ENCODE data around the gene RTL1. TPM values are rescaled to one million over a fixed set of nuclear protein-coding genes. Genes with fewer than 3 reads are reported as not detected.

The RTL1 gene
- polyA plus RNA-seq, 12 donors = 22.7 to 66.3 (median 47.2) TPM; not detected in 1

GRCh38 chr14:100835548-100836310 lies 67.8 kb downstream of the RTL1 start:
- DNase-seq = no peak

- no peak for DNase-seq
Observed at GRCh38 chr14:100834794-100835547, 68.6 kb downstream of the RTL1 start.

DNA sequence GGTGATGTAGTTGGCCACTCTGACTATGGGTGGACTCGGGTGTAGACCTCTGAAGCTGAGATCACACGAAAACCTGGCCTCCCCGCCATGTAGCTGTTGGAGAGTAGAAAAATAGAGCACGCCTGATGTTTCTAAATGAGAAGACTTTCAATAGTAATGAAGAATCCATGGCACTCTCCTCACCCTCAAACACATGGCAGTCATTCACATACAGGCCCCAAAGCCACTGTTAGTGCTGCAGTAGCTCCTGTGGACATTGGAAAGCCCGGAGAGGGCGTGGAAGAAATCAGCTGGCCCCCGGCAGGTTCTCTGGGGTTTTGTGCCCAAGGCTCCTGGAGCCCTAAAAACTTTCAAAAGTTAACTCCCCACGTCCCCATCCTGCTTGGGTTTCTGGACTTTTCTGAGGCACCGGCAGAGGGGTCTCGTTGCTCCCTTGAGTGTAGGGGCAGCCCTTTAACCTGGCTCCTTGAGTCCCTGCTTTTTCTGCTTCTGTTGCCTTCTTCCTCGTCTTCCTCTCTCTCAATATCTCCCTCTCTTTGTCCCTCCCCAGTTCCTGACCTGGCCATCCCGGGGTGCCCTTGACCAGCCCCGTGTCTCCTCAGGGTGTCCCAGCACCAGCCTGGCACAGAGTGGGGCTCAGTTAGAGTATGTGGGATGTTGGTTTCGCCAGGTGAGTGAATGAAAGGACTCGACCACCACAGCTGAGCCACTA lies 69.3 kb downstream of the RTL1 start:
- no peak for DNase-seq

DNA sequence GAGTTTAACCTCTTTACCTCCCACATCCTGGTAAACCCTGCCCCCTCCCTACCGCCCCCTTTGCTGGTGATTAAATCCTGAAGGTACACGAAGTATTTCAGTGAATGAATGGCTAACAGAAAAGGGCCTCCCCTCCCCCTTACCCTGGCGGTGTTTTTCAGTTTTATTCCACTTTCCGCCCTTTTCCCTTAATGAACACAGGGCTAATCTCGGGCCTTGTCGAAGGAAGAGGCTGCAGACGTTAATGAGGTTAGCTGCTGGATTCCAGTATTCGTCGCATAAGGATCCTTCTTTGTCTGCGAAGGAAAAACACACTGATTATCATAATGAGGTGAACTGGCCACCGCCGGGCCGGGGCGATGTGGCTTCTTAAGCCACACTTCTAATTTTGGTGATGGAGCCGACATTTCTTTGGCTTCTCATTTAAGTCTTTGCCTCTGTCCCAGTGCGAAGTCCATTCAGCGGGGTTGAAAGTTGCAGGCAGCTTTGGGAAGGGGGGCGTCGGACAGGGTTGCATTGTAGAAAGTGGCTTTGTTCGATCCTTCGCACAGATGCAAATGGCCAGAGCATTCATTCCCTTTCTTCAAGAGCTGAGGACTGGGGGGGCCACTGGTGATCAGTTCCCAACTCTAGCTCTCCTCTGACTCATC lies 71.1 kb downstream of the RTL1 start:
- DNase-seq = no peak

DNA sequence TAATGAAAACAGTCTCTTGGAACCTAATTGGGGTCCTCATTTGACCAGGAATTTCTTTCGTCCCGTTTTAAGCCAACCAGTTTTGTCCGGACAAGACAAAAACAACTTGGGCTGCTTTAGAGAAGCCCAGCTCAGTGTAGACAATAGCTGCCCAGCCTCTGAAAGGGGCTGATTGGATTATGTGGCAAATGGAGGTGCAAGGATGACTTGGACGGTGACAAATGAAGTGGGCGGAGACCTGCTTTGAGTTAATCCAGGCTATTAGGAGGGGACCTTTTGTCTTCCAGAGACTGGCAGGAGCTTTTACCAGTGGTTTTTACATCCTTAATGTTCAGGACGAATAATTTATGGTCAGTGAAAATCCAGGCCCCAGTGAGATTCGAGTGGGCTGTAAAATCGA lies 72.8 kb downstream of the RTL1 start:
- DNase-seq = no peak

Other genes starting within 250 kb of the RTL1 start
- gene DLK1, start 176.8 kb downstream of the RTL1 start, polyA plus RNA-seq (ENCODE audit: insufficient read length in 12 of 12) = 1,000 to 10,000 TPM; 1,182 to 2,893 (median 1,902) TPM
- gene MEG3, start 77.6 kb downstream of the RTL1 start, polyA plus RNA-seq (ENCODE audit: insufficient read length in 12 of 12) = 1,000 to 10,000 TPM; 2,267 to 8,000 (median 4,463) TPM